HEK293 (cell line): ENCODE measurements around the gene PTH1R.

ENCODE experiments used
- CTCF ChIA-PET: fragments of 350-600 bp; formaldehyde crosslinking; extraction: SDS; loops from one replicate; lab custom pipeline; 2021; ENCODE audit warnings: antibody characterized with exemption; lab: Yijun Ruan, JAX
- POLR2A ChIA-PET: fragments of 300-600 bp; formaldehyde crosslinking; extraction: SDS; loops from one replicate; lab custom pipeline; 2020; ENCODE audit warnings: antibody characterized with exemption, inconsistent platforms; lab: Yijun Ruan, JAX
- H3K27ac ChIP-seq: fragments of 200-500 bp; sonication (Bioruptor generic); 2 replicates; pipeline ENCODE4 v1.5.1; 2014; ENCODE audit warnings: low read depth, low read length, control low read depth, inconsistent platforms; ENCODE audit errors: extremely low read depth
- H3K36me3 ChIP-seq, 2 experiments: fragments of 200-500 bp in 1 of 2; sonication (Bioruptor generic) in 1 of 2; 1 replicate in 1 of 2; 2 replicates in 1 of 2; pipeline ENCODE4 v1.5.1; 2014 to 2017; ENCODE audit warnings: inconsistent platforms in 2 of 2, low read length in 2 of 2; ENCODE audit not compliant: control insufficient read depth in 2 of 2, insufficient read depth in 1 of 2
- H3K4me1 ChIP-seq: fragments of 200-500 bp; sonication (Bioruptor generic); 2 replicates; pipeline ENCODE4 v1.5.1; 2014; ENCODE audit warnings: mild to moderate bottlenecking, low read length, inconsistent platforms; ENCODE audit not compliant: control insufficient read depth, insufficient read depth
- H3K4me3 ChIP-seq: 2 replicates; pipeline ENCODE4 v1.5.1; 2011; ENCODE audit warnings: low read depth, mild to moderate bottlenecking, control low read depth, low read length, moderate library complexity
- H3K9me3 ChIP-seq: fragments of 200-500 bp; sonication (Bioruptor generic); 2 replicates; pipeline ENCODE4 v1.5.1; 2014; ENCODE audit warnings: low read depth, low read length, inconsistent platforms; ENCODE audit not compliant: control insufficient read depth, insufficient read depth
- BCL11B ChIP-seq: fragments of 450-650 bp; formaldehyde crosslinking; IDR thresholded peaks from 2 replicates; pipeline ENCODE4 v1.5.1; 2016; ENCODE audit warnings: low read depth, missing biosample characterization, missing genetic modification characterization
- EGR2 ChIP-seq: fragments of 450-650 bp; formaldehyde crosslinking; IDR thresholded peaks from 2 replicates; pipeline ENCODE4 v1.5.1; 2016; ENCODE audit warnings: low read depth, missing biosample characterization, missing genetic modification characterization
- GLIS1 ChIP-seq: fragments of 450-650 bp; formaldehyde crosslinking; IDR thresholded peaks from 2 replicates; pipeline ENCODE4 v1.5.1; 2016; ENCODE audit warnings: missing biosample characterization, missing genetic modification characterization
- KLF1 ChIP-seq: fragments of 450-650 bp; formaldehyde crosslinking; IDR thresholded peaks from 2 replicates; pipeline ENCODE4 v1.5.1; 2016; ENCODE audit warnings: missing biosample characterization, missing genetic modification characterization
- KLF16 ChIP-seq: fragments of 450-650 bp; formaldehyde crosslinking; IDR thresholded peaks from 2 replicates; pipeline ENCODE4 v1.5.1; 2017; ENCODE audit warnings: missing biosample characterization, missing genetic modification characterization
- PATZ1 ChIP-seq: fragments of 450-650 bp; formaldehyde crosslinking; IDR thresholded peaks from 2 replicates; pipeline ENCODE4 v1.5.1; 2016; ENCODE audit warnings: missing biosample characterization, missing genetic modification characterization
- PRDM1 ChIP-seq: fragments of 450-650 bp; formaldehyde crosslinking; IDR thresholded peaks from 2 replicates; pipeline ENCODE4; 2016; ENCODE audit warnings: missing biosample characterization, missing genetic modification characterization
- YY2 ChIP-seq: fragments of 450-650 bp; formaldehyde crosslinking; IDR thresholded peaks from 2 replicates; pipeline ENCODE4 v1.5.1; 2016; ENCODE audit warnings: missing biosample characterization, missing genetic modification characterization
- ZBTB17 ChIP-seq: fragments of 450-650 bp; formaldehyde crosslinking; IDR thresholded peaks from 2 replicates; pipeline ENCODE4 v1.5.1; 2016; ENCODE audit warnings: missing biosample characterization, missing genetic modification characterization
- ZEB2 ChIP-seq: fragments of 450-650 bp; formaldehyde crosslinking; IDR thresholded peaks from 2 replicates; pipeline ENCODE4 v1.5.1; 2016; ENCODE audit warnings: missing biosample characterization, missing genetic modification characterization
- ZFHX2 ChIP-seq: fragments of 450-650 bp; formaldehyde crosslinking; conservative IDR thresholded peaks from 2 replicates; pipeline ENCODE4 v1.5.1; 2016; ENCODE audit warnings: missing biosample characterization, missing genetic modification characterization
- ZNF19 ChIP-seq: fragments of 450-650 bp; formaldehyde crosslinking; IDR thresholded peaks from 2 replicates; pipeline ENCODE4; 2016; ENCODE audit warnings: missing biosample characterization, missing genetic modification characterization, low read depth
- ZNF221 ChIP-seq: fragments of 450-650 bp; formaldehyde crosslinking; IDR thresholded peaks from 2 replicates; pipeline ENCODE4 v1.5.1; 2017; ENCODE audit warnings: missing biosample characterization, missing genetic modification characterization, borderline replicate concordance
- ZNF23 ChIP-seq: fragments of 450-650 bp; formaldehyde crosslinking; IDR thresholded peaks from 2 replicates; pipeline ENCODE4 v1.5.1; 2016; ENCODE audit warnings: missing biosample characterization, missing genetic modification characterization, borderline replicate concordance
- ZNF366 ChIP-seq: fragments of 450-650 bp; formaldehyde crosslinking; conservative IDR thresholded peaks from 2 replicates; pipeline ENCODE4 v1.5.1; 2016; ENCODE audit warnings: missing biosample characterization, missing genetic modification characterization
- ZNF37A ChIP-seq: fragments of 450-650 bp; IDR thresholded peaks from 2 replicates; pipeline ENCODE4 v1.5.1; 2018; ENCODE audit warnings: missing biosample characterization, missing genetic modification characterization
- ZNF404 ChIP-seq: fragments of 450-650 bp; formaldehyde crosslinking; IDR thresholded peaks from 2 replicates; pipeline ENCODE4 v1.5.1; 2017; ENCODE audit warnings: missing biosample characterization, missing genetic modification characterization
- ZNF423 ChIP-seq: fragments of 450-650 bp; formaldehyde crosslinking; IDR thresholded peaks from 2 replicates; pipeline ENCODE4 v1.5.1; 2016; ENCODE audit warnings: missing biosample characterization, missing genetic modification characterization
- ZNF48 ChIP-seq: fragments of 450-650 bp; formaldehyde crosslinking; IDR thresholded peaks from 2 replicates; pipeline ENCODE4 v1.5.1; 2016; ENCODE audit warnings: missing biosample characterization, missing genetic modification characterization
- ZNF514 ChIP-seq: fragments of 450-650 bp; formaldehyde crosslinking; IDR thresholded peaks from 2 replicates; pipeline ENCODE4 v1.5.1; 2016; ENCODE audit warnings: missing biosample characterization, missing genetic modification characterization
- ZNF621 ChIP-seq: fragments of 450-650 bp; formaldehyde crosslinking; IDR thresholded peaks from 2 replicates; pipeline ENCODE4 v1.5.1; 2017; ENCODE audit warnings: missing biosample characterization, missing genetic modification characterization
- ZNF654 ChIP-seq: fragments of 450-650 bp; formaldehyde crosslinking; IDR thresholded peaks from 2 replicates; pipeline ENCODE4 v1.5.1; 2016; ENCODE audit warnings: low read depth, missing biosample characterization, missing genetic modification characterization
- ZNF692 ChIP-seq: fragments of 450-650 bp; formaldehyde crosslinking; IDR thresholded peaks from 2 replicates; pipeline ENCODE4 v1.5.1; 2016; ENCODE audit warnings: missing biosample characterization, missing genetic modification characterization
- ZNF837 ChIP-seq: fragments of 450-650 bp; formaldehyde crosslinking; IDR thresholded peaks from 2 replicates; pipeline ENCODE4 v1.5.1; 2016; ENCODE audit warnings: missing biosample characterization, missing genetic modification characterization
- ZSCAN4 ChIP-seq: fragments of 450-650 bp; formaldehyde crosslinking; IDR thresholded peaks from 2 replicates; pipeline ENCODE4 v1.5.1; 2017; ENCODE audit warnings: missing biosample characterization, missing genetic modification characterization
- ZXDB ChIP-seq: fragments of 450-650 bp; formaldehyde crosslinking; IDR thresholded peaks from 2 replicates; pipeline ENCODE4 v1.5.1; 2016; ENCODE audit warnings: missing biosample characterization, missing genetic modification characterization
- TF ChIP-seq, protein P1 (sequence below): fragments of 450-650 bp; formaldehyde crosslinking; IDR thresholded peaks from 2 replicates; pipeline ENCODE4 v1.5.1; 2016; ENCODE audit warnings: missing biosample characterization, missing genetic modification characterization, borderline replicate concordance
- TF ChIP-seq, protein P2 (sequence below): fragments of 450-650 bp; formaldehyde crosslinking; IDR thresholded peaks from 2 replicates; pipeline ENCODE4 v1.5.1; 2016; ENCODE audit warnings: missing biosample characterization, missing genetic modification characterization

Gene PTH1R

GRCh38 chr3:46895204-46895660 lies 17.7 kb downstream of the PTH1R start:
- no peaks in the 10 kb centered on the region for H3K36me3 ChIP-seq
- ChIA-PET CTCF (interaction anchor here (0.6 to 2.3 kb wide), 29 partner anchors 8 to 433 kb away, joined by 3 to 23 read pairs (median 4); partner anchors contain the start of gene MYL3), POLR2A (interaction anchor here (0.6 kb wide), 1 partner anchor 265 kb away, joined by 3 read pairs; no protein-coding TSS in a partner anchor)
- H3K27ac ChIP-seq, result no peak overlapping the region
- no peak overlapping the region for H3K4me3 ChIP-seq
- H3K4me1 ChIP-seq, result no peaks in the 10 kb centered on the region
- no peaks in the 10 kb centered on the region for H3K9me3 ChIP-seq
- TF ChIP-seq YY2 (no peak), GLIS1 (tag by site-specific recombination) (peak; percentile 28; the same call in 1 of the 2 replicates), ZNF621 (tag by site-specific recombination) (no peak), ZNF23 (tag by site-specific recombination) (no peak), ZNF654 (peak; percentile 53), ZNF221 (tag by site-specific recombination) (no peak), ZBTB17 (tag by site-specific recombination) (no peak), ZFHX2 (tag by site-specific recombination) (peak; percentile 92), ZNF404 (tag by site-specific recombination) (no peak), BCL11B (tag by site-specific recombination) (no peak), ZNF366 (no peak), PRDM1 (no peak), KLF16 (tag by site-specific recombination) (peak; percentile 20; the same call in 1 of the 2 replicates), ZNF837 (tag by site-specific recombination) (no peak), PATZ1 (peak; percentile 59), ZXDB (tag by site-specific recombination) (no peak), ZNF514 (tag by site-specific recombination) (no peak), KLF1 (tag by site-specific recombination) (no peak), ZNF37A (tag by site-specific recombination) (no peak), ZSCAN4 (tag by site-specific recombination) (no peak), ZNF423 (tag by site-specific recombination) (no peak), ZEB2 (no peak), ZNF48 (tag by site-specific recombination) (no peak), ZNF692 (tag by site-specific recombination) (no peak), ZNF19 (tag by site-specific recombination) (no peak), EGR2 (tag by site-specific recombination) (peak; percentile 91)
- TF ChIP-seq, protein P1, sequence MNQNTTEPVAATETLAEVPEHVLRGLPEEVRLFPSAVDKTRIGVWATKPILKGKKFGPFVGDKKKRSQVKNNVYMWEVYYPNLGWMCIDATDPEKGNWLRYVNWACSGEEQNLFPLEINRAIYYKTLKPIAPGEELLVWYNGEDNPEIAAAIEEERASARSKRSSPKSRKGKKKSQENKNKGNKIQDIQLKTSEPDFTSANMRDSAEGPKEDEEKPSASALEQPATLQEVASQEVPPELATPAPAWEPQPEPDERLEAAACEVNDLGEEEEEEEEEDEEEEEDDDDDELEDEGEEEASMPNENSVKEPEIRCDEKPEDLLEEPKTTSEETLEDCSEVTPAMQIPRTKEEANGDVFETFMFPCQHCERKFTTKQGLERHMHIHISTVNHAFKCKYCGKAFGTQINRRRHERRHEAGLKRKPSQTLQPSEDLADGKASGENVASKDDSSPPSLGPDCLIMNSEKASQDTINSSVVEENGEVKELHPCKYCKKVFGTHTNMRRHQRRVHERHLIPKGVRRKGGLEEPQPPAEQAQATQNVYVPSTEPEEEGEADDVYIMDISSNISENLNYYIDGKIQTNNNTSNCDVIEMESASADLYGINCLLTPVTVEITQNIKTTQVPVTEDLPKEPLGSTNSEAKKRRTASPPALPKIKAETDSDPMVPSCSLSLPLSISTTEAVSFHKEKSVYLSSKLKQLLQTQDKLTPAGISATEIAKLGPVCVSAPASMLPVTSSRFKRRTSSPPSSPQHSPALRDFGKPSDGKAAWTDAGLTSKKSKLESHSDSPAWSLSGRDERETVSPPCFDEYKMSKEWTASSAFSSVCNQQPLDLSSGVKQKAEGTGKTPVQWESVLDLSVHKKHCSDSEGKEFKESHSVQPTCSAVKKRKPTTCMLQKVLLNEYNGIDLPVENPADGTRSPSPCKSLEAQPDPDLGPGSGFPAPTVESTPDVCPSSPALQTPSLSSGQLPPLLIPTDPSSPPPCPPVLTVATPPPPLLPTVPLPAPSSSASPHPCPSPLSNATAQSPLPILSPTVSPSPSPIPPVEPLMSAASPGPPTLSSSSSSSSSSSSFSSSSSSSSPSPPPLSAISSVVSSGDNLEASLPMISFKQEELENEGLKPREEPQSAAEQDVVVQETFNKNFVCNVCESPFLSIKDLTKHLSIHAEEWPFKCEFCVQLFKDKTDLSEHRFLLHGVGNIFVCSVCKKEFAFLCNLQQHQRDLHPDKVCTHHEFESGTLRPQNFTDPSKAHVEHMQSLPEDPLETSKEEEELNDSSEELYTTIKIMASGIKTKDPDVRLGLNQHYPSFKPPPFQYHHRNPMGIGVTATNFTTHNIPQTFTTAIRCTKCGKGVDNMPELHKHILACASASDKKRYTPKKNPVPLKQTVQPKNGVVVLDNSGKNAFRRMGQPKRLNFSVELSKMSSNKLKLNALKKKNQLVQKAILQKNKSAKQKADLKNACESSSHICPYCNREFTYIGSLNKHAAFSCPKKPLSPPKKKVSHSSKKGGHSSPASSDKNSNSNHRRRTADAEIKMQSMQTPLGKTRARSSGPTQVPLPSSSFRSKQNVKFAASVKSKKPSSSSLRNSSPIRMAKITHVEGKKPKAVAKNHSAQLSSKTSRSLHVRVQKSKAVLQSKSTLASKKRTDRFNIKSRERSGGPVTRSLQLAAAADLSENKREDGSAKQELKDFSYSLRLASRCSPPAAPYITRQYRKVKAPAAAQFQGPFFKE, result no peak
- TF ChIP-seq, protein P2, sequence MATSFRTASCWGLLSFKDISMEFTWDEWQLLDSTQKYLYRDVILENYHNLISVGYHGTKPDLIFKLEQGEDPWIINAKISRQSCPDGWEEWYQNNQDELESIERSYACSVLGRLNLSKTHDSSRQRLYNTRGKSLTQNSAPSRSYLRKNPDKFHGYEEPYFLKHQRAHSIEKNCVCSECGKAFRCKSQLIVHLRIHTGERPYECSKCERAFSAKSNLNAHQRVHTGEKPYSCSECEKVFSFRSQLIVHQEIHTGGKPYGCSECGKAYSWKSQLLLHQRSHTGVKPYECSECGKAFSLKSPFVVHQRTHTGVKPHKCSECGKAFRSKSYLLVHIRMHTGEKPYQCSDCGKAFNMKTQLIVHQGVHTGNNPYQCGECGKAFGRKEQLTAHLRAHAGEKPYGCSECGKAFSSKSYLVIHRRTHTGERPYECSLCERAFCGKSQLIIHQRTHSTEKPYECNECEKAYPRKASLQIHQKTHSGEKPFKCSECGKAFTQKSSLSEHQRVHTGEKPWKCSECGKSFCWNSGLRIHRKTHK (tag by site-specific recombination), result no peak
